ENCODE measurements around the gene PLEKHM3. TPM values are rescaled to one million over a fixed set of nuclear protein-coding genes. Genes with fewer than 3 reads are reported as not detected.
"Not testable (repeated sequence)": the region's sequence is repeated elsewhere in the genome, so short reads cannot be mapped to it uniquely, and the experiment has no call there.

The PLEKHM3 gene
- total RNA-seq, 1 donor from 2014 or later: 50.7 TPM

- DNase-seq: no peak
Measured at GRCh38 chr2:207950761-207951114, 74.6 kb downstream of the PLEKHM3 start.

GRCh38 chr2:207950063-207950760, 75.1 kb downstream of the PLEKHM3 start:
- DNase-seq: no peak

GRCh38 chr2:207949245-207949644, 76.1 kb downstream of the PLEKHM3 start:
- not testable (repeated sequence) for DNase-seq

- no peak for DNase-seq
Measured at GRCh38 chr2:207944979-207945600, 80.2 kb downstream of the PLEKHM3 start.

- no peak for DNase-seq
Measured at GRCh38 chr2:207944334-207944733, 81.0 kb downstream of the PLEKHM3 start.

- DNase-seq: no peak
Measured at GRCh38 chr2:207939342-207940108, 85.8 kb downstream of the PLEKHM3 start.

GRCh38 chr2:207938886-207939285, 86.4 kb downstream of the PLEKHM3 start:
- DNase-seq: no peak

- no peak for DNase-seq
Measured at GRCh38 chr2:207938415-207938814, 86.9 kb downstream of the PLEKHM3 start.

- no peak for DNase-seq
Measured at GRCh38 chr2:207937823-207938222, 87.5 kb downstream of the PLEKHM3 start.

- DNase-seq: no peak
Measured at GRCh38 chr2:207937253-207937652, 88.1 kb downstream of the PLEKHM3 start.

GRCh38 chr2:207936380-207936779, 88.9 kb downstream of the PLEKHM3 start:
- no peak for DNase-seq

- DNase-seq: no peak
Measured at GRCh38 chr2:207935991-207936370, 89.3 kb downstream of the PLEKHM3 start.

- no peak for DNase-seq
Measured at GRCh38 chr2:207935121-207935990, 90.0 kb downstream of the PLEKHM3 start.

- DNase-seq: no peak
Measured at GRCh38 chr2:207934720-207935119, 90.6 kb downstream of the PLEKHM3 start.

- DNase-seq: no peak
Measured at GRCh38 chr2:207933396-207934065, 91.8 kb downstream of the PLEKHM3 start.

- DNase-seq: no peak
Measured at GRCh38 chr2:207932106-207932505, 93.2 kb downstream of the PLEKHM3 start.

GRCh38 chr2:207930747-207931146, 94.6 kb downstream of the PLEKHM3 start:
- no peak for DNase-seq

- no peak for DNase-seq
Measured at GRCh38 chr2:207929923-207930322, 95.4 kb downstream of the PLEKHM3 start.

- no peak for DNase-seq
Measured at GRCh38 chr2:207928079-207928478, 97.2 kb downstream of the PLEKHM3 start.

GRCh38 chr2:207926989-207927300, 98.4 kb downstream of the PLEKHM3 start:
- no peak for DNase-seq

- DNase-seq: no peak
Measured at GRCh38 chr2:207926133-207926988, 99.0 kb downstream of the PLEKHM3 start.
